Measurements from ENCODE around the gene LRRC58. TPM values are rescaled to one million over a fixed set of nuclear protein-coding genes. Genes with fewer than 3 reads are reported as not detected.

LRRC58 gene
- total RNA-seq, 4 donors from 2014 or later: 29.3 to 33.0 (median 31.3) TPM

GRCh38 chr3:120281261-120281660 is 67.9 kb downstream of the LRRC58 start:
- TF ChIP-seq POLR2A (IDR thresholded peaks at IDR 0.05) (no peak), CTCF (IDR thresholded peaks at IDR 0.05) (no peak)
- DNase-seq (ENCODE audit: low spot score in 2 of 2): no peak
- 90 to 94% methylated on average over 3 of the region's 3 CpGs for WGBS, 2 donors
- intact Hi-C loops (cut with DNase I; ENCODE audit: low total_unique reads): no loop called here
- H3K4me3 ChIP-seq (ENCODE audit: low read depth, poor library complexity, severe bottlenecking): no peak overlapping the region

- no peak overlapping the region for H3K4me3 ChIP-seq (ENCODE audit: low read depth, poor library complexity, severe bottlenecking)
- intact Hi-C loops (cut with DNase I; ENCODE audit: low total_unique reads): no loop called here
- WGBS, 2 donors: 83 to 85% methylated on average over 3 of the region's 3 CpGs
- TF ChIP-seq POLR2A (IDR thresholded peaks at IDR 0.05) (no peak), CTCF (IDR thresholded peaks at IDR 0.05) (no peak)
- DNase-seq (ENCODE audit: low spot score in 2 of 2): no peak
These were observed 68.6 kb downstream of the LRRC58 start for GRCh38 chr3:120280566-120280965.

GRCh38 chr3:120280026-120280425 is 69.1 kb downstream of the LRRC58 start:
- DNase-seq (ENCODE audit: low spot score in 2 of 2): no peak
- intact Hi-C loops (cut with DNase I; ENCODE audit: low total_unique reads): no loop called here
- TF ChIP-seq CTCF (IDR thresholded peaks at IDR 0.05) (no peak), POLR2A (IDR thresholded peaks at IDR 0.05) (no peak)
- H3K4me3 ChIP-seq (ENCODE audit: low read depth, poor library complexity, severe bottlenecking): no peak overlapping the region
- WGBS, 2 donors: 100% methylated on average over 1 of the region's 1 CpG

GRCh38 chr3:120276767-120277166 is 72.4 kb downstream of the LRRC58 start:
- WGBS, 2 donors: 71 to 76% methylated on average over 2 of the region's 2 CpGs
- no peak for TF ChIP-seq CTCF (IDR thresholded peaks at IDR 0.05)
- TF ChIP-seq POLR2A (IDR thresholded peaks at IDR 0.05): no peak
- intact Hi-C loops (cut with DNase I; ENCODE audit: low total_unique reads): no loop called here
- no peak overlapping the region for H3K4me3 ChIP-seq (ENCODE audit: low read depth, poor library complexity, severe bottlenecking)
- DNase-seq (ENCODE audit: low spot score in 2 of 2): no peak

- no peak for TF ChIP-seq CTCF (IDR thresholded peaks at IDR 0.05)
- TF ChIP-seq POLR2A (IDR thresholded peaks at IDR 0.05): no peak
- DNase-seq (ENCODE audit: low spot score in 2 of 2): no peak
- WGBS, 2 donors: 42 to 51% methylated on average over 4 of the region's 4 CpGs
- H3K4me3 ChIP-seq (ENCODE audit: low read depth, poor library complexity, severe bottlenecking): no peak overlapping the region
- intact Hi-C loops (cut with DNase I; ENCODE audit: low total_unique reads): no loop called here
These were observed 73.5 kb downstream of the LRRC58 start for GRCh38 chr3:120275618-120276017.

GRCh38 chr3:120274739-120275167 is 74.4 kb downstream of the LRRC58 start:
- no peak overlapping the region for H3K4me3 ChIP-seq (ENCODE audit: low read depth, poor library complexity, severe bottlenecking)
- TF ChIP-seq POLR2A (IDR thresholded peaks at IDR 0.05) (no peak), CTCF (IDR thresholded peaks at IDR 0.05) (no peak)
- no peak for DNase-seq (ENCODE audit: low spot score in 2 of 2)
- WGBS, 2 donors: 54 to 62% methylated on average over 5 of the region's 5 CpGs
- intact Hi-C loops (cut with DNase I; ENCODE audit: low total_unique reads): no loop called here
